Neural cell (in vitro differentiated cells): ENCODE data around the gene NFIA. TPM values are rescaled to one million over a fixed set of nuclear protein-coding genes. Genes with fewer than 3 reads are reported as not detected.

Source experiments
- H2AFZ ChIP-seq: fragments of 200-600, 300-800 bp; sonication (generic), shearing (Covaris generic); 2 replicates; pipeline ENCODE4 v1.6.0; 2014; ENCODE audit warnings: low read depth, mild to moderate bottlenecking, antibody characterized with exemption, low read length, moderate library complexity
- H3F3A ChIP-seq: fragments of 200-600 bp; shearing (Covaris generic); 2 replicates; pipeline ENCODE4 v1.6.1; 2016; ENCODE audit warnings: mild to moderate bottlenecking, moderate library complexity, mixed read lengths, antibody characterized with exemption, low read length; ENCODE audit not compliant: insufficient read depth, poor library complexity, severe bottlenecking
- H3K27ac ChIP-seq: fragments of 200-600, 300-800 bp; sonication (generic), shearing (Covaris generic); 2 replicates; pipeline ENCODE4 v1.5.1; 2014; ENCODE audit warnings: mild to moderate bottlenecking, low read length, moderate library complexity
- H3K27me3 ChIP-seq: fragments of 300-800, 200-600 bp; sonication (generic), shearing (Covaris generic); 2 replicates; pipeline ENCODE4 v1.6.0; 2014; ENCODE audit warnings: mild to moderate bottlenecking, low read depth, low read length, moderate library complexity; ENCODE audit not compliant: insufficient read depth
- H3K36me3 ChIP-seq: fragments of 300-800, 200-600 bp; sonication (generic), shearing (Covaris generic); 2 replicates; pipeline ENCODE4 v1.5.1; 2014; ENCODE audit warnings: mild to moderate bottlenecking, antibody characterized with exemption, low read length, moderate library complexity; ENCODE audit not compliant: insufficient read depth
- H3K4me2 ChIP-seq: fragments of 300-800, 200-600 bp; sonication (generic), shearing (Covaris generic); 2 replicates; pipeline ENCODE4 v1.6.0; 2014; ENCODE audit warnings: mild to moderate bottlenecking, low read length
- H3K4me3 ChIP-seq: fragments of 300-800, 200-600 bp; sonication (generic), shearing (Covaris generic); 2 replicates; pipeline ENCODE4 v1.5.1; 2014; ENCODE audit warnings: mild to moderate bottlenecking, low read length, moderate library complexity
- H3K79me2 ChIP-seq: fragments of 200-600 bp; shearing (Covaris generic); replicated peaks from 2 replicates; pipeline ENCODE4 v1.6.0; 2014; ENCODE audit warnings: mild to moderate bottlenecking, low read length, moderate library complexity; ENCODE audit not compliant: insufficient read depth
- H3K9ac ChIP-seq: fragments of 300-800, 200-600 bp; sonication (generic), shearing (Covaris generic); 2 replicates; pipeline ENCODE4 v1.6.1; 2016; ENCODE audit warnings: mild to moderate bottlenecking, low read length, mixed read lengths
- H3K9me2 ChIP-seq: fragments of 200-600 bp; shearing (Covaris generic); 2 replicates; pipeline ENCODE4 v1.6.1; 2016; ENCODE audit warnings: mild to moderate bottlenecking, low read length, mixed read lengths; ENCODE audit not compliant: insufficient read depth
- H3K9me3 ChIP-seq: fragments of 200-600, 300-800 bp; sonication (generic), shearing (Covaris generic); 2 replicates; pipeline ENCODE4 v1.6.1; 2016; ENCODE audit warnings: mild to moderate bottlenecking, mixed run types, low read length, moderate library complexity, mixed read lengths
- H4K20me1 ChIP-seq: fragments of 200-600 bp; shearing (Covaris generic); 2 replicates; pipeline ENCODE4 v1.6.1; 2016; ENCODE audit warnings: mild to moderate bottlenecking, mixed run types; ENCODE audit not compliant: insufficient read depth
- EP300 ChIP-seq: fragments of 450-650 bp; conservative IDR thresholded peaks from 2 replicates; pipeline ENCODE4 v1.6.1; 2014; ENCODE audit warnings: antibody characterized with exemption, mild to moderate bottlenecking, moderate library complexity; ENCODE audit not compliant: poor library complexity, severe bottlenecking
- EZH2 ChIP-seq: fragments of 200-600, 300-800 bp; shearing (Covaris generic), sonication (generic); IDR thresholded peaks from 2 replicates; pipeline ENCODE4 v1.6.1; 2014; ENCODE audit warnings: antibody characterized with exemption, low read length, borderline replicate concordance, mild to moderate bottlenecking; ENCODE audit not compliant: insufficient read depth, poor library complexity, severe bottlenecking
- MXI1 ChIP-seq: fragments of 450-650 bp; conservative IDR thresholded peaks from 2 replicates; pipeline ENCODE4 v1.6.1; 2014; ENCODE audit warnings: antibody characterized with exemption, mild to moderate bottlenecking; ENCODE audit not compliant: poor library complexity, severe bottlenecking
- POLR2AphosphoS5 ChIP-seq: IDR thresholded peaks from 2 replicates; pipeline ENCODE4 v1.6.1; 2012
- RAD21 ChIP-seq: fragments of 450-650 bp; conservative IDR thresholded peaks from 2 replicates; pipeline ENCODE4 v1.6.1; 2014; ENCODE audit warnings: antibody characterized with exemption, mild to moderate bottlenecking, moderate library complexity
- SMC3 ChIP-seq: fragments of 450-650 bp; conservative IDR thresholded peaks from 2 replicates; pipeline ENCODE4 v1.6.1; 2014; ENCODE audit warnings: antibody characterized with exemption, mild to moderate bottlenecking, moderate library complexity; ENCODE audit not compliant: poor library complexity
- TAF1 ChIP-seq: IDR thresholded peaks from 2 replicates; pipeline ENCODE4 v1.6.1; 2012; ENCODE audit warnings: low read depth
- polyA plus RNA-seq: library from polyadenylated mRNA; depleted of rRNA; stranded (reverse); fragments of >200 nt; gene quantifications from 2 replicates; pipeline ENCODE4 v1.2.3, GENCODE V29; 2014
- TF ChIP-seq, protein P1 (sequence below): fragments of 450-650 bp; IDR thresholded peaks from 2 replicates; pipeline ENCODE4 v1.5.1; 2014; ENCODE audit warnings: antibody characterized with exemption, mild to moderate bottlenecking, moderate library complexity; ENCODE audit not compliant: poor library complexity, severe bottlenecking
- TF ChIP-seq, protein P2 (sequence below): IDR thresholded peaks from 2 replicates; pipeline ENCODE4 v1.6.1; 2012; ENCODE audit warnings: borderline replicate concordance

NFIA gene
- polyA plus RNA-seq, 1 donor from 2014 or later, result 0.47 TPM

DNA sequence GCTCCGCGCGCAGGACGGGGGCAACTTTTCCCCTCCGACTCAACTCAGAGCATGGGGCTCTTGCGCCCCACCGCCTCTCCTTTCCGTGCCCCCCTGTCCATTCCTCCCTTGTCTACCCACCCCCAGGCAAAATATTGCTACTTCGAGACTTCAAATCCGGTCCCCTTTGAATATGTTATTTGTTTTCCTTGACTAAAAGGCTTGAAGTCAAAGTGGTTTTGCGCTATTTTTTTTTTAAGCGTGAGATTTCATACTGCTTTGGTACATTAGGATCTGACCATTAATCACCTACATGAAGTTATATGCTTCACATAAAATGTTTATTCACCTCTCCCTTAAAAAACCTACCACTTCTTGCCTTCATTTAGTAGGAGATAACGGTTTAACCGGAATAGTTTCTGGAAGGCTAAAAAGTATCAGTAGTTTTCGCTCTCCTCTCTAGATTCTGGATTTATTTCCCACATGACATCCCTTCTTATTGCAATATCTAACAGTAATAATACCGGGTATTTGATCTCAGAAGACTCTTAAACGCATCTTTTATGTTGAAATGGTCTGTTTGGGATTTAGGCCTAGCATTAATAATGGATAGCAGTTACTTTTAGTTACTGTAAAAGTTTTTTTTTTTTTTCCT, 1.6 kb downstream of the NFIA start:
- Histone ChIP-seq H3K4me2 (no peak overlapping the region), H3F3A (no peaks in the 10 kb centered on the region), H3K4me3 (peak overlapping the region; percentile 67), H3K9me3 (no peaks in the 10 kb centered on the region), H3K27ac (no peak overlapping the region), H3K9me2 (no peaks in the 10 kb centered on the region), H3K9ac (no peak overlapping the region), H3K27me3 (peaks cover 84% of the 10 kb centered on the region), H2AFZ (no peak overlapping the region), H3K79me2 (no peaks in the 10 kb centered on the region), H4K20me1 (no peaks in the 10 kb centered on the region), H3K36me3 (no peaks in the 10 kb centered on the region)
- no peak for TF ChIP-seq EP300
- TF ChIP-seq, protein P1, sequence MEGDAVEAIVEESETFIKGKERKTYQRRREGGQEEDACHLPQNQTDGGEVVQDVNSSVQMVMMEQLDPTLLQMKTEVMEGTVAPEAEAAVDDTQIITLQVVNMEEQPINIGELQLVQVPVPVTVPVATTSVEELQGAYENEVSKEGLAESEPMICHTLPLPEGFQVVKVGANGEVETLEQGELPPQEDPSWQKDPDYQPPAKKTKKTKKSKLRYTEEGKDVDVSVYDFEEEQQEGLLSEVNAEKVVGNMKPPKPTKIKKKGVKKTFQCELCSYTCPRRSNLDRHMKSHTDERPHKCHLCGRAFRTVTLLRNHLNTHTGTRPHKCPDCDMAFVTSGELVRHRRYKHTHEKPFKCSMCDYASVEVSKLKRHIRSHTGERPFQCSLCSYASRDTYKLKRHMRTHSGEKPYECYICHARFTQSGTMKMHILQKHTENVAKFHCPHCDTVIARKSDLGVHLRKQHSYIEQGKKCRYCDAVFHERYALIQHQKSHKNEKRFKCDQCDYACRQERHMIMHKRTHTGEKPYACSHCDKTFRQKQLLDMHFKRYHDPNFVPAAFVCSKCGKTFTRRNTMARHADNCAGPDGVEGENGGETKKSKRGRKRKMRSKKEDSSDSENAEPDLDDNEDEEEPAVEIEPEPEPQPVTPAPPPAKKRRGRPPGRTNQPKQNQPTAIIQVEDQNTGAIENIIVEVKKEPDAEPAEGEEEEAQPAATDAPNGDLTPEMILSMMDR, result no peak
- no peak for TF ChIP-seq POLR2AphosphoS5
- no peak for TF ChIP-seq MXI1
- TF ChIP-seq EZH2, result no peak
- TF ChIP-seq RAD21, result no peak
- TF ChIP-seq, protein P2, sequence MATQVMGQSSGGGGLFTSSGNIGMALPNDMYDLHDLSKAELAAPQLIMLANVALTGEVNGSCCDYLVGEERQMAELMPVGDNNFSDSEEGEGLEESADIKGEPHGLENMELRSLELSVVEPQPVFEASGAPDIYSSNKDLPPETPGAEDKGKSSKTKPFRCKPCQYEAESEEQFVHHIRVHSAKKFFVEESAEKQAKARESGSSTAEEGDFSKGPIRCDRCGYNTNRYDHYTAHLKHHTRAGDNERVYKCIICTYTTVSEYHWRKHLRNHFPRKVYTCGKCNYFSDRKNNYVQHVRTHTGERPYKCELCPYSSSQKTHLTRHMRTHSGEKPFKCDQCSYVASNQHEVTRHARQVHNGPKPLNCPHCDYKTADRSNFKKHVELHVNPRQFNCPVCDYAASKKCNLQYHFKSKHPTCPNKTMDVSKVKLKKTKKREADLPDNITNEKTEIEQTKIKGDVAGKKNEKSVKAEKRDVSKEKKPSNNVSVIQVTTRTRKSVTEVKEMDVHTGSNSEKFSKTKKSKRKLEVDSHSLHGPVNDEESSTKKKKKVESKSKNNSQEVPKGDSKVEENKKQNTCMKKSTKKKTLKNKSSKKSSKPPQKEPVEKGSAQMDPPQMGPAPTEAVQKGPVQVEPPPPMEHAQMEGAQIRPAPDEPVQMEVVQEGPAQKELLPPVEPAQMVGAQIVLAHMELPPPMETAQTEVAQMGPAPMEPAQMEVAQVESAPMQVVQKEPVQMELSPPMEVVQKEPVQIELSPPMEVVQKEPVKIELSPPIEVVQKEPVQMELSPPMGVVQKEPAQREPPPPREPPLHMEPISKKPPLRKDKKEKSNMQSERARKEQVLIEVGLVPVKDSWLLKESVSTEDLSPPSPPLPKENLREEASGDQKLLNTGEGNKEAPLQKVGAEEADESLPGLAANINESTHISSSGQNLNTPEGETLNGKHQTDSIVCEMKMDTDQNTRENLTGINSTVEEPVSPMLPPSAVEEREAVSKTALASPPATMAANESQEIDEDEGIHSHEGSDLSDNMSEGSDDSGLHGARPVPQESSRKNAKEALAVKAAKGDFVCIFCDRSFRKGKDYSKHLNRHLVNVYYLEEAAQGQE, result no peak
- TF ChIP-seq SMC3, result no peak
- no peak for TF ChIP-seq TAF1

DNA sequence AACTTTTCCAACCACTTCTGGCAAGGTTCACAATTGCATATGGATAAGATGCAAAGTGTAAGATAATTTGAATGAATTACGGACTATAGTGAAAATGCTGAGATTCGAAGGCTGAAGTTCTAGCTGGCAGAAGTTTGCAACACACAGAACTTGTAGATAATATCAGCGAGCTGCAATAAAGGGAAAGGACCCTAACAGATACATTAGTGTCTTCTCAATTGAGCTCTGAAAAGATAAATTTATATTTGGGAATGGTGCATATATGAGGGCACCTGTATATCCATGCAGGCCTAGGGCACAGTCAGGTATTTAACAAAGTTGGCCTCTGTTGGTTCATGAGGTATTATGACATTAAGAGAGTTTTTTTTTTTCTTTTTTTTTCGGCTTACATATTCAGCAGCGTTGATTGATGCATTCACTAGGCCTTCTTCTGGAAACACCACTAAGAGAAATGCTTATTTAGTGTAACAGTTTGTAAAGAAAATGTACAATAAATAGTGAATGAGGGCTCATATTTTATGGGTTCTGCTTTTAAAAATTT, 2.2 kb downstream of the NFIA start:
- Histone ChIP-seq H3K27me3 (peaks cover 78% of the 10 kb centered on the region), H3K9ac (no peak overlapping the region), H3K27ac (no peak overlapping the region), H3K9me2 (no peaks in the 10 kb centered on the region), H2AFZ (no peak overlapping the region), H3K4me3 (no peak overlapping the region), H3K36me3 (no peaks in the 10 kb centered on the region), H3K4me2 (no peak overlapping the region), H3F3A (no peaks in the 10 kb centered on the region), H3K9me3 (no peaks in the 10 kb centered on the region), H4K20me1 (no peaks in the 10 kb centered on the region), H3K79me2 (no peaks in the 10 kb centered on the region)
- TF ChIP-seq MXI1 (no peak), TAF1 (no peak), EP300 (no peak), EZH2 (no peak), POLR2AphosphoS5 (no peak), SMC3 (no peak), RAD21 (no peak)
- TF ChIP-seq, protein P2, result no peak
- TF ChIP-seq, protein P1, result no peak
